GM19043 (cell line): Measurements from ENCODE around the gene URAD.

Experiments
- ATAC-seq: cut with Tn5 transposase; IDR thresholded peaks from one replicate; pipeline ENCODE4 v1.9.1; 2021; ENCODE audit warnings: low read depth; ENCODE audit not compliant: unreplicated experiment

Gene URAD

DNA sequence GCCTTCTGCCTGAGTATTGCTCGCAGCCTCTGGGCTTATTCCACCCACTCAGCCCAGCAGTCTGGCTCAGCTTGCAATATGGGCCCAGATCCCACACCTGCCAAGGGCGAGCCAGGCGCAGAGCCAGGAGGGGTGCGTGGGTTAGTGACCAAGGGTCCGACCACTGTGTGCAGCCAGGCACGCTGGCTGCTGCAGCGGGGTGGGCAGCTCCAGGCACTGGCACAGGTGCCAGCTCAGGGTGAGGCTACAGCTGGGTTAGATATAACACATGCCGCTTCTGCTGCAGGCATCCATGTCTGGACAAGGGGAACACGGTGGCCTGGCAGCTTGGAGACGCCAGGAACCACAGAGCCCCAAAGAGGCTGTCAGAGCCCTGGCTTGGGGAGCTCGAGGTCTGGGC, 12.6 kb upstream of the URAD start:
- ATAC-seq: no peak

DNA sequence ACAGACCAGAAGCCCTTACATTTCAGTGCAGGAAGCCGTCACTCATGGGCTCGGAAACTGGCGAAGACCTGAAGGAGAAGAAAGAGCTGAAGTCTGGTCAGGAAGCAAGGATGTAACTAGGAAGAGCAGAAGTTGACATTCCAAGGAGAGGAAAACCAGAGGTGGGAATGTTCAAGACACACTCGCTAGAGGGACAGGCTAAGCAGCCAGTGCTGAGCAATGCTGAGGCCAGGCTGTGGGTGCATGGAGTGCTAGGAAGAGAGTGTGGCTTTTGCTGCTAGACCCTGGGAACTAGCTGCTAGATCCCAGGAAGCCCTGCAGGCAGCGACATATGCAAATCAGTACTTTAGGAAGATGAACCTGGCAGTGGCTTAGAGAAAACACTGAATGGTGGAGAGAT, 12.1 kb upstream of the URAD start:
- ATAC-seq: no peak

DNA sequence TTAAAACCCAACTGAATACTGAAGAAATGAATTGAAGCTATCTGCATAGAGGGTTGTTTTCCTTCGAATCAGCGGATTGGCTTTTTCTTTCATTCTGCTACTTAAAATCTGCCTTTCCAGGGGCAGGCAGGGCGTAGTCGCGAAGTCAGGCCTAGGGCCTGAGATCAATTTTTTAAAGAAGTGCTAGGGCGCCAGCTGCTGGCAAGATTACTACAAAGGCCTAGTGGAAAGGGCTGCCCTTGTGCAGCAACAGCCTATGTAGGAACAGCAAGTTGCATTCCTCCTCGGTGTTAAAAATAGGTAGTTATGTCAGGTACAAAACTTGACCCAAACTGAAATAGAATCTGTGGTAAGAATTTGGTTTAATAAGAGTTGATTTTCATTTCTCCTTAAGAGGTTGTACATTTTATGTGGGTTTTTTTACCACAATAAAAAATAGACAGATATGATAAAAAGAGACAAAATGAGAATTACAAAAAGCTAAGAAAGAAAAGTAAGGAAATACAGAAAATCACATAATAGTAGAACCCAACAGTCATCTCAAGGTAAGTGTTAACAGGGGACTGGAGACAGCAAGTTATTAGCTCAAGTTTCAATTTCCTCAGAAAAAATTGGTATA, 9.5 kb upstream of the URAD start:
- no peak for ATAC-seq

DNA sequence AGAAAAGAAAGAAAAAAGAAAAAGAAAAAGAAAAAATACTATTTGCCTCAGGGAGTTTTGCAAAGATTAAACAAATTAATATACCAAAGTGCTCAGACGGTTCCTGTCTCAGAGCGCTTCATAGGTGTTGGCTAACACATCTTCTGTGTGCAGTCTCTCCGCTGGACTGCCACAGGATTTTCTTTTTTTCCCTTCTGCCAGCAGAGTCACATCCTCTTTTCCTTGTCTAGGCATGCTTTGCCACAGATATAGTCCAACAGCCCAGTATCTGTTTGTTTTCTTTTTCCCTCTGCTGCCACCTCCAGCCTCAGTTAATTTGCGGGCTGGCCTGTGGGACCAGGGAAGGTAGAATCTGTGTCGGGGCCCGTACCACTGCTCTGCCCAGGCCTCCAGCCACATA, 3.4 kb upstream of the URAD start:
- ATAC-seq: no peak

DNA sequence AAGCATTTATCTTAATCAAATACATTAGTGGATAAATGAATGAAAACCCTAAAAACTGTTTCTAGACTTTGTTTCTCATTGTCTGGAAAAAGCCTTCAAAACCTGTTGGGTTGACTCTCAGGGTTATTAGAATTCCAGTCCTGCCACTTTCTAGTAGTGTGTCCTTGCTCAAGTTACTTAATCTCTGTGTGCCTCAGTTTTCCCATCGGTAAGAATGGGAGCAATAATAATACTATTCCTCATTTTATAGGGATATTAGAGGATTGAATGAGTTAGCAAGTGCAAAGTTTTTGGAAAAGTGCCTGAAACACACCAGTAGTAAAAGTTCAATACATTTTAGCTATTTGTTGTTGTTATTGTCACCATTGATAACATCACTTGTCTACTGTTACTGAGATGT, 2.9 kb downstream of the URAD start:
- no peak for ATAC-seq

DNA sequence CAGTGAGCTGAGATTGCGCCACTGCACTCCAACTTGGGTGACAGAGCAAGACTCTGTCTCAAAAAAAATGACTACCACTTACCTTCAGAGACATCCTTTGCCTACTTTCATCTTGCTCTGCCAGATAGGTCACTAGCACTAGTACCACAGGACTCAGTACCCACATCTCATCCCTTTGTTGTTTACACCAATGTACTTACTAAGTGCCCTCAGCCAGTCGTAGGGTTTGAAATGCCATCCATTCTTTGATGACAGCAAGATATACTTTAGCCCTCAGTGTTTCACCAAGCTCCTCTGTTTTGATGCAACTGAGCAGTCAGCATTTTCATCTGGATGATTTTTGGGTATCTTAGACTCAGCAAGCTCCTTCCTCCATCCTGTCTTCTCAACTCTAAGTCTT, 6.1 kb downstream of the URAD start:
- no peak for ATAC-seq

DNA sequence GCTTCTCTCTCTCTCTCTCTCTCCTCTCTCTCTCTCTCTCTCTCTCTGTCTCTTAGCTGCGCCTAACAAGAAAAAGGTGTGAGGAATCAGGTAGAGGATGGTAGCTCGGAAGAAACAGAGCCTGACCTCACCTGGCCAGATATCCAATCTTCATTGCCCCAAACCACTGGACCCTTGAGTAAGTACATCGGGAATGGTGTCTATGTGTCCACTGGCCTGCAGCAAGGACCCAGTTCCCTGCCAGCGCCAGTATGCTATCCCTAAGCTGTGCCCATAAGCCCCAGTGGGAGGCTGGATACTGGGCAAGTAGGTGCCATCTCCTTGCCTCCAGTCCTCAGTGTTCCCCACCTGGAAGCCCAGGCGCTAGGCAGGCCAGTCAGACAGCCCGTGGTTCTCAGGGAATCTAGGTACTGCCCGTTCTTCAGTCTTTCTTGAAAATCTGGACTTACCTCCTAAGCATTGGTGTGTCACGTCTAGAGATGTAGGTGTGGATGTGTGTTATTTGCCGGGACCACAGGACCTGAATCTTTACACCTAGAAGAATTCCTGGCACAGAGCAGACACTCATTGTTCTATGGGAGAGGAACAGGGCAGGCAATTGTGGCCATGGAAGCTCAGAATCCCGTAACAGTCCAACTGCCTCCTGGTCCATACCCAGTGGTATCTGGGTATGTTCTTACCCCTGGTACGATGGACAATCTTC, 7.3 kb downstream of the URAD start:
- no peak for ATAC-seq

DNA sequence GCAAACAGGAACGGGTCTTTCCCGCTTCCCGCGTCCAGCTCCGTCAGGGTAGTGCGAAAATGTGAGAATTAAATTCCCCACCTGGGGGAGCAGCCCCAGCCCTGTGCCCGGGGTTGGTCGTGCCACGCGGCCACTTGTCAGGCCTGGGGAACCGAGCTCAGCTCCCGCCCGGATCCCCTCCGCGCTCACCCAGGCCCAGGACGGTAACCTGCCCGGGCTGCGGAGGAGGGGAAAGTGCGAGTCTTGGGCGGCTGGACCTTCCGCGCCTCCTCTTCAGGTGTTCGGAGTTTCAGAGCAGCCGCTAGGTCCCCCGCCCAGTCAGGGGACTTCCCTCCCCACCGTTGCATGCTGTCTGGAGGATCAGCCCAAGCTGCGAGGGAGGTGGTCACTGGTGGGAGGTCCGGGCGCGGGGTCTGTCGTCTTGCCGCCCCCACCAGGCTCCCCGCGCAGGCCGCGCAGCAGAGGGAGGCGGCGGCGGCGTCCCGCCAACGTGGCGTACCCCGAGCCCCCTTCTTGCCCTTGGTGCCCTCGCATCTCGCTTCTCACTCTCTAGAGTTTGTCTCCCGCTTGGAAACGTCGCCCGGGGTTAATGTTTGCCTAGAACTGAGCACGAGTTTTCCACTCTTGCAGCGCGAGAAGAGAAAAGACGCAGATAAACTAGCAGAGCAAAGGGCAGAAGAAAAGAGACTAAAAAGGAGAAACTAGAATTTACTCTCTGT, 8.1 kb downstream of the URAD start:
- no peak for ATAC-seq

DNA sequence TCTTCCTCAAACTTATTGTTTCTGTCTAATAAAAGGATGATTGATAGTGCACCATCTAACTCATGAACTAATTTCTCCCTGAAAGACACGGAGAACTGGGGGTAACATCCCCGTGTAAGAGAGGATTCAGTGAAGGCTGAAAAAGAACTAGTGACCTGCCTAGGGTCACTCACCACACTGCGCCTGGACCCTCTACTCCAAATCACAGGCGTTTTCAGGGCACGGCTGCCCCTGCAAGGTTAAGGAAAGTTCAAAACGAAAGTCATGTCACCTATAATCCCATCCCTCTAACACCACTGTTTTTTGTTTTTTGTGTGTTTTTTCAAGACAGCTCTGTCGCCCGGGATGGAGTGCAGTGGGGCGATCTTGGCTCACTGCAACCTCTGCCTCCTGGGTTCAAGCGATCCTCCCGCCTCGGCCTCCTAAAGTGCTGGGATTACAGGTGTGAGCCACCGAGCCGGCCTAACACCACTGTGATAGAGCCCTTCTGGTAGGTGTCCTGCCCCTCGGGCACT, 8.7 kb downstream of the URAD start:
- ATAC-seq: no peak

DNA sequence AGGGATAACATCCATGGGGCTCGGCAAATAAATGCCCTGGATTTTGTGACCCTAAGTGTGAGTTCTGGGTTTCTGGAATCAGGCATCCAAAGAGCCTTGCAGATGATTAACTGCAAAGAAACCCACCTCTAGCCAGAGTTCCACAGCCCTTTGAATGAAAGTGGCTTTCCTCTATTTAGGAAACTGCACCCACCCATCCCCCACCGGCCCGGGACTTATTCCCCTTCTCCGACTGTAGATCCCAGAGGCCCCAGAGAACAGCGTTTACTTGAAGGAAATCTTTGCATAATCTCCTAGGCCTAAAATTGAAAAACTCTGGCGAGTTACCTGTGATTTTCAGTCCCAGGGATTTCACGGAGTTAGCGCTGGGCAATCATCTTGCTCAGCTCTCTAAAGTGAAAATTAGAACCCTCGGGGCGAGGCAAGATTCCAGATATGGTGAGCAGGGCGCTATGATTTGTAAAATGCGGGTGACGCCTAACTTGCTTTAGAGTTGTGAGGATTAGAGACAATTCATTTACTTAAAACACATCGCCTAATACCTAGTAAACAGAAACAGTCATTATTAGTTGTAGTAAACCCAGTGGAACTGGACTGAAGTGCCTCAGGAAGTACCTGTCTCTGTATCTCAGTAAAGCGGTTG, 9.4 kb downstream of the URAD start:
- ATAC-seq: no peak

DNA sequence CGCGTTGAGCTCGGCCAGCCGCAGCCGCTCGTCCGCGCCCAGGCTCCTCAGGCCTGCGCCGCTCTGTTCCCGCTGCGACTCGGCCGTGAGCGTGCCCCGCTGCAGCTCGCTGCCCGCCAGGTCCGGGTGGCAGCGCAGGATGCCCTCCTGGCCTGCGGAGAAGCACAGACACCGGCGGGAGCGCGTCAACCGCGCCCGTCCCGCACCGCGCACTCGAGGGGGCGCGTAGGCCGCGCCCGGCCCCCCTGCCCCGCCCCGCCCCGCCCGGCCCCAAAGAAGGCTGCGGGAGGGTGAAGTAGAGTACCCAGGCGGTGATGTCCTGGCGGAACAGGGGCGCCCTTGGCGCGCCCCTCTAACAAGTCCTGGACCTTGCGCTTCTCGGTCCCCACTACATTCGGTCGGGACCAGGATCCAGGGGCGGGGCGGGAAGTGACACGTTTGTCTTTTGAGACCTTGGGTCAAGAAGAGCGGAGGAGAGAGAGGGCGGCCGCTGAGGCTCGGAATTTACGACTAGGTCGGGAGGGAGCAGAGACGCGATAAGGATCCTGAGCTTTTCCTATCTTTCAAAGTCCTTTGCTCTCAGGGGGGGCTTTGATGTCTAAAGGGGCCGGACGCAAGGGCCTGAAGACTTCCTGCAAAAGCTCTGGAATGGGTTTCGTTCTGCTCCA, 10.1 kb downstream of the URAD start:
- ATAC-seq: no peak

DNA sequence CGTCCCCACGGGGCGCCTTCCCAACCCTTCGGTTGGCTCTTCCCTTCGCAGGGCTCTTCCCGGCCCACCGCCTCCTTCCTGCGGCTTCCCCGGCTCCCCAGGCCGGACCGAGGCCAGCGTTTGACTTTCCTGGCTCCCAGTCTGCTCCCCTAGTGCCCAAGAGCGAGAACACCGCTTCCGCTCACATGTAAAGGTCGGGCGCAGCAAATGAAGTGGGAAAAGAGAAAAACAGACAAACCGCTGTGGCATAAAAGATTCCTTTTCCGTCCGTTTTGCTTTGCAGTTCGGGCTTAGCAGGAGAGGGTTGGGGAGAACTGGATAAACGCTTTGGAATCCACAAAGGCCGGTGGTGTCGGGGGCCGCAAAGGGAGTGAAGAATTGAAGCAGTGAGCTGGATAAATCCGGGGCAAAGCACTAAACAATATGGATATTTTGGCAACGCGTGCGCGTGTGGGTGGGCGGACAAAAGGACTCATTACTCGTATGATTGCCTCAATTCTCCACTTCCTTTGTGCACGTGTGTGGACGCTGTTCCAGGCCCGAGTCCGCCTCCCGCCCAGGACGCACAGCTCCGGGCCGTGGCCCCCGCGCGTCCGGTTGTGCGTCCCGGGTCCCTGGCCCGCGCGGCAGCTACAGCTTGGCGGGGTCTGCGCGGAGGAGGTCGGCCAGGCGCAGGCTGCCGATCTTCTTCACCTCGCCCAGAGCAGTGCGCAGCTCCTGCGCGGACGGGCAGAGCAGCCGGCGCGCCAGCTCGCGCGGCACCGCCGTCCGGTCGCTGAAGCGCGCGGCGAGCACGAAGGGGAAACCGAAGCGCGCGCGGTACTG, 10.8 kb downstream of the URAD start:
- ATAC-seq: no peak

DNA sequence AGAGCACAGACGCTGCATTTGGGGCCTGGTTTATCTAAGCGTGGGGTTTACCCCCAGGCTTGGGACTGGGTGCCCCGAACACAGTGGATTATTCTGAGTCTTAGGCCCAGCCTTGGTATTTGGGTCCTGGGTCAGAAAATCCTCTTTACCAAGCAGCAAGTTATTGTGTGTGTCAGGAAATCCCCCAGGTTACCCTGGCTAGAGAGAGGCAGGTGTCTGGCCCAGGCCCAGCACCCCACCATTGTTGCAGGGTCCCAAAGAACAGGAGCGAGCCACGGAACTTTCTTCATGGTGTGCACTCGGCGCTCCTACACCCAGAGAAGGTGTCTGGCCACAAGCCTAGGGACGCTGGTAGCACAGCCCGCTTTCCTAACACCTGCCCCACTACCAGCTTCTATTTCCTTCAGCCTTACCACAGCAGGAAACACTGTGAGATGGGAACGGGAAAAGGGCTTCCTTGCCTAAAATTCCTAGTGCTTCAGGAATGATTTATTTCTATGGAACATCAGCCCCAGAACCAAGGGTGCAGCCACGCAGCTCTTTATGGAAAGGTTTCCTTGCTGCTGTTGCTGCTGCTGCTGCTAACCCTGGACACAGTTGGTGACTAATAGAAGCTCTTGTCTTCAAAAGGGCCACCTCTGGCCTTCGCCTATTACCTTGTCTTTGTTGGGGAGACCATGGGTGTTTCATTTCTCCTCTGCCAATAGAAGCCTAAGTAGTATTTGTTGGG, 12.0 kb downstream of the URAD start:
- ATAC-seq: no peak

DNA sequence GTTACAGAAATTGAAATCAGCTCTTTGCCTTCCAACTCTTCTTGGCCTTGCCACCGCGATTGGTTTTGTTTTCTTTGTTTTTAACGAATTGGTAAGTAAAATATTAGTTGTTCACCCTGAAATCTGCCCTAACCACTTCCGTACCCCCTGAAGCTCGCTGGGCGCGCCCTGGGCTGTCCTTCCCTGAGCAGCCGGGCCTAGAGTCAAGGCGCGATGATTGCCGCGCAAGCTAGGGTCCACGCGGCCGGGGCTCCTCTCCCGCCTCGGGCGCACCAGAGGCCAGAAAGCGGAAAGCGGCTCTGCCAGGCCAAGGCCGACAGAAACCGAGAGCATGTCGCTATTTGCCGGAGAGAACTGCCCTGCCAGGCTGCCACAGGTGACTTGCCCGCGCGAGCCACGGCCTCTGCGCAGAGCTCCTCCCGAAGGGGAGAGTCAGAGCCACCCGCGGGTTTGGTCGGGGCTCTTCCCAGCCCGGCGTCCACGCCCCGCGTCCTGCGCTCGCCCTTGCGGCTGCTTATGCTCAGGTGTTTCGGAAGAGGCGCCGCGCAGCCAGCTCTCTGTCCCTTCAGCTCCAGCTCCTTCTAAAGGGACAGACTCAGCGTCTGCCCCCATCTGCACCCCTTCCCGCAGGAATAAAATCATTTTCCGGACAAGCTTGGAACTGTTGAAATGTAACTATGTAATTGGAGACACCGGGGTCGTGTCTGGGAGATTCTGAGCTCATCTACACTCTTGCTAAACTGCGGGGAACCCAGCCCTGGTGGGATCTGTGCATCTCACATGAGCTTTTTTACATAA, 12.7 kb downstream of the URAD start:
- ATAC-seq: no peak

DNA sequence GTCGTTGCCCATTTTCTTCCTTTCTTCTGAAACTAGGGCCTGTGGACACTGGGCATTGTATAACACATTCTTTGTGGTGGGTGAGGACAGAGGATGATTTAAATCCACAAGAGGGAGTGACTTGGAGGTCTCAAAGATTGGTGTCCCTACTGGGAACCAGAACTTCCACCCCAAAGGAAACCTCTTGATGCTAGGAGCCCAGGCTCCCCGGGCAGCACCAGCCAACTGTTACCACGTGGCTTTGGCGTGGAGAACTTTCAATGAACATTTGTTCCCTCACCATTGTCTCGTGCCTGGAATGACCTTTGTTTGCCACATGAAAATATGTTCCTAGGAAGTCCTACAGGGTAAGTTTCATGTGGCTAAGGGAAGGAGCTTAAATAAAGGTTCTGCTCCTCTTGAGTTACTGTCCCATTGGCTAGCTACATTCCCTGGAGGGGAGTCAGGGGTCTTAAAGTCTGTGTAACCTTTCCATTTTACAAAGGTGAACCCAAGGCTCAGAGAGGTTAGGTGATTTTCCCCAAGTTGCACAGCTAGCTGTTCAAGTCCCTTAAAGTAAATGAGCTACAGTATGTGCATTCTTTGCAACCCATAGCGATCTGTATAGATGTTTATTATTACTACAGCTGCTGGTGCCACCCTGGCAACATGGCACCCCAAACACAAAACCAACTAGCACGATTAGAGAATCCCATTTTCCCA, 14.4 kb downstream of the URAD start:
- ATAC-seq: no peak

DNA sequence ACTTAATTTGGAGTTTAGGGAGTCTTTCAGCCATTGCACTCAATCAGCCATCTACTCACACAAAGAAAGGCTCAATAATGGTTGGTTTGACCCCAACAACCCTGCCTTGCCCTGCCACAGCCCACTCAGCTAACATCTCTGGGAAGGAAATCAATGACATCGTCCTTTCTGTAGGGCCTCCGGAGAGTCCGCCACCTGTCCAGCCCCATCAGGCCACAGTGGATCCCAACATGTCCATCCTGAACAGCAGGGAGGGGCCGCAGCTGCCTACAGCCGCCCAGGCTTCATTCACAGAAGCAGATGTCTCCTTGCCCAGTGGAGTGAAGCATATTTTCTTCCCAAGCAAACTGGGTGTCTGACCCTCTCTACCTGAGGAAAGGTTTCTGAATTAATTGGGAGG, 15.2 kb downstream of the URAD start:
- no peak for ATAC-seq

DNA sequence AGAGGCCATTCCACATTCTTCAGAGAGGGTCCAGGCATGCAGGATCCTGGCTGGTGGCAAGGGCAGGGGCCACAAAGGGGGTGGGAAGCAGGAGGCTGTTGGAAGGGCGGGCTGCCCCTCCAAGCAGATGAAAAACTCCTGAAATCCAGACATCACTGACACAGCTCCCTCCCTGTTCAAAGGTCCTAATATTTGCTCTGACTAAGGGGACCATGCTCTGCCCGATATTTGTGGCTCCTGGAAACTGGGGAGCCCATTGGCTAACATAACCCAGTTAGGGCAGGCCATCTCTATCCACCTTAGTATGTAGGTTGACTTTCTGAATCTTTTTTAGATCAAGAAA, 16.0 kb downstream of the URAD start:
- ATAC-seq: no peak
